Astrocyte (in vitro differentiated cells and primary cell): Measurements from ENCODE around the gene AUTS2. TPM values are rescaled to one million over a fixed set of nuclear protein-coding genes. Genes with fewer than 3 reads are reported as not detected.

ENCODE experiments used
- DNase-seq: peaks from one replicate; pipeline ENCODE4 v3.0.0-alpha.2; 2010; ENCODE audit warnings: low read depth
- FAIRE-seq: peaks from 2 replicates; lab custom pipeline; 2011; peaks lifted over from hg19 to GRCh38; lab: Jason Lieb, UNC
- H2AFZ ChIP-seq: 2 replicates; pipeline ENCODE4 v1.6.0; 2012; ENCODE audit warnings: low read depth, low read length, inconsistent platforms
- H3K27ac ChIP-seq: 2 replicates; pipeline ENCODE4 v1.5.1; 2011; ENCODE audit warnings: low read depth, low read length, inconsistent platforms
- H3K27me3 ChIP-seq: 2 replicates; pipeline ENCODE4 v1.6.0; 2011; ENCODE audit warnings: low read length, inconsistent platforms; ENCODE audit not compliant: insufficient read depth
- H3K36me3 ChIP-seq: 2 replicates; pipeline ENCODE4 v1.5.1; 2011; ENCODE audit warnings: low read length, inconsistent platforms; ENCODE audit not compliant: insufficient read depth
- H3K4me1 ChIP-seq: 2 replicates; pipeline ENCODE4 v1.5.1; 2011; ENCODE audit warnings: low read length, inconsistent platforms; ENCODE audit not compliant: insufficient read depth
- H3K4me2 ChIP-seq: 2 replicates; pipeline ENCODE4 v1.6.0; 2012; ENCODE audit warnings: low read length, inconsistent platforms
- H3K4me3 ChIP-seq: 2 replicates; pipeline ENCODE4 v1.5.1; 2011; ENCODE audit warnings: low read depth, mild to moderate bottlenecking, low read length, inconsistent platforms; ENCODE audit not compliant: insufficient read depth
- H3K79me2 ChIP-seq: 2 replicates; pipeline ENCODE4 v1.6.0; 2012; ENCODE audit warnings: mild to moderate bottlenecking, low read length, inconsistent platforms; ENCODE audit not compliant: insufficient read depth
- H3K9ac ChIP-seq: 2 replicates; pipeline ENCODE4 v1.6.0; 2012; ENCODE audit warnings: mild to moderate bottlenecking, low read length, inconsistent platforms
- H3K9me3 ChIP-seq: 2 replicates; pipeline ENCODE4 v1.5.1; 2012; ENCODE audit warnings: low read depth, mild to moderate bottlenecking, low read length, inconsistent platforms; ENCODE audit not compliant: insufficient read depth
- H4K20me1 ChIP-seq: 2 replicates; pipeline ENCODE4 v1.6.0; 2012; ENCODE audit warnings: low read length, inconsistent platforms; ENCODE audit not compliant: insufficient read depth
- H3K27ac Mint-ChIP-seq: one replicate; pipeline ENCODE4 v1.8.0; 2021; ENCODE audit warnings: mild to moderate bottlenecking, mixed read lengths; ENCODE audit not compliant: unreplicated experiment
- H3K27me3 Mint-ChIP-seq: one replicate; pipeline ENCODE4 v1.8.0; 2021; ENCODE audit warnings: low read depth, mixed read lengths; ENCODE audit not compliant: unreplicated experiment
- H3K36me3 Mint-ChIP-seq: one replicate; pipeline ENCODE4 v1.8.0; 2021; ENCODE audit warnings: low read depth, mixed read lengths; ENCODE audit not compliant: unreplicated experiment
- H3K4me1 Mint-ChIP-seq: one replicate; pipeline ENCODE4 v1.8.0; 2021; ENCODE audit warnings: low read depth, mixed read lengths; ENCODE audit not compliant: unreplicated experiment
- H3K4me3 Mint-ChIP-seq: one replicate; pipeline ENCODE4 v1.8.0; 2021; ENCODE audit warnings: mild to moderate bottlenecking, moderate library complexity, mixed read lengths; ENCODE audit not compliant: unreplicated experiment
- H3K9me3 Mint-ChIP-seq: one replicate; pipeline ENCODE4 v1.8.0; 2021; ENCODE audit warnings: mild to moderate bottlenecking, mixed read lengths; ENCODE audit not compliant: unreplicated experiment
- CTCF ChIP-seq: IDR thresholded peaks from 2 replicates; pipeline ENCODE4 v1.5.1; 2011; ENCODE audit warnings: low read depth, mild to moderate bottlenecking, inconsistent platforms, low read length, moderate library complexity; ENCODE audit not compliant: insufficient read depth
- EZH2 ChIP-seq: IDR thresholded peaks from 2 replicates; pipeline ENCODE4 v1.6.1; 2012; ENCODE audit warnings: mild to moderate bottlenecking, low read length, inconsistent platforms; ENCODE audit not compliant: insufficient read depth
- total RNA-seq: library from RNA; stranded (reverse); gene quantifications from 2 replicates; pipeline ENCODE4 v1.2.1, GENCODE V29; 2021

AUTS2 gene
- total RNA-seq, 1 donor from 2014 or later, result 73.2 TPM

GRCh38 chr7:69764681-69765080 lies 166.4 kb downstream of the AUTS2 start:
- H3K9ac ChIP-seq, result no peak overlapping the region
- peaks cover 19% of the 10 kb centered on the region for H3K79me2 ChIP-seq
- no peak overlapping the region for H3K27ac ChIP-seq
- peaks cover 1% of the 10 kb centered on the region for H3K9me3 Mint-ChIP-seq
- peaks cover 55% of the 10 kb centered on the region for H4K20me1 ChIP-seq
- TF ChIP-seq EZH2, result no peak
- no peak for TF ChIP-seq CTCF
- peaks cover 2% of the 10 kb centered on the region for H3K36me3 Mint-ChIP-seq
- H3K9me3 ChIP-seq, result no peaks in the 10 kb centered on the region
- H3K4me3 ChIP-seq, result no peak overlapping the region
- no peaks in the 10 kb centered on the region for H3K4me1 ChIP-seq
- DNase-seq, result no peak
- FAIRE-seq, result no peak
- no peaks in the 10 kb centered on the region for H3K27me3 ChIP-seq
- no peak overlapping the region for H3K27ac Mint-ChIP-seq
- no peak overlapping the region for H3K4me3 Mint-ChIP-seq
- H2AFZ ChIP-seq, result no peak overlapping the region
- no peaks in the 10 kb centered on the region for H3K27me3 Mint-ChIP-seq
- no peak overlapping the region for H3K4me2 ChIP-seq
- peaks cover 19% of the 10 kb centered on the region for H3K4me1 Mint-ChIP-seq
- H3K36me3 ChIP-seq, result no peaks in the 10 kb centered on the region

- H3K9me3 Mint-ChIP-seq, result peaks cover 1% of the 10 kb centered on the region
- Histone ChIP-seq H3K9me3 (no peaks in the 10 kb centered on the region), H3K4me3 (no peak overlapping the region), H4K20me1 (peaks cover 63% of the 10 kb centered on the region), H2AFZ (no peak overlapping the region), H3K27ac (no peak overlapping the region), H3K4me1 (no peaks in the 10 kb centered on the region), H3K36me3 (no peaks in the 10 kb centered on the region), H3K9ac (no peak overlapping the region), H3K4me2 (no peak overlapping the region), H3K27me3 (no peaks in the 10 kb centered on the region), H3K79me2 (peaks cover 19% of the 10 kb centered on the region)
- H3K4me1 Mint-ChIP-seq, result peaks cover 19% of the 10 kb centered on the region
- no peaks in the 10 kb centered on the region for H3K27me3 Mint-ChIP-seq
- H3K27ac Mint-ChIP-seq, result no peak overlapping the region
- FAIRE-seq (no peak), DNase-seq (no peak)
- H3K4me3 Mint-ChIP-seq, result no peak overlapping the region
- TF ChIP-seq CTCF (no peak), EZH2 (no peak)
- H3K36me3 Mint-ChIP-seq, result peaks cover 2% of the 10 kb centered on the region
Observed at GRCh38 chr7:69765879-69766278, 167.6 kb downstream of the AUTS2 start.

GRCh38 chr7:69768986-69769595 lies 170.8 kb downstream of the AUTS2 start:
- Histone ChIP-seq H4K20me1 (peaks cover 49% of the 10 kb centered on the region), H3K4me1 (no peaks in the 10 kb centered on the region), H2AFZ (no peak overlapping the region), H3K9ac (no peak overlapping the region), H3K27ac (no peak overlapping the region), H3K36me3 (no peaks in the 10 kb centered on the region), H3K4me2 (no peak overlapping the region), H3K79me2 (peaks cover 13% of the 10 kb centered on the region), H3K27me3 (no peaks in the 10 kb centered on the region), H3K9me3 (no peaks in the 10 kb centered on the region), H3K4me3 (no peak overlapping the region)
- peak; percentile 50 for DNase-seq
- Mint-ChIP-seq H3K4me1 (peaks cover 16% of the 10 kb centered on the region), H3K27ac (no peak overlapping the region), H3K9me3 (peaks cover 1% of the 10 kb centered on the region), H3K4me3 (no peak overlapping the region), H3K27me3 (no peaks in the 10 kb centered on the region), H3K36me3 (peaks cover 2% of the 10 kb centered on the region)
- no peak for TF ChIP-seq CTCF
- no peak for TF ChIP-seq EZH2
- FAIRE-seq, result no peak
